Activated CD8-positive, alpha-beta T cell treated with anti-CD3 and anti-CD28 coated beads for 36 hours (primary cell): Measurements from ENCODE around the gene PTK7. TPM values are rescaled to one million over a fixed set of nuclear protein-coding genes. Genes with fewer than 3 reads are reported as not detected.
A peak's percentile ranks its signal among the peaks of the same experiment; 100 is the strongest.

Source experiments
- ATAC-seq: fragments of 200-7000 bp; cut with Tn5 transposase; one replicate; pipeline ENCODE4 v1.10.0; 2021; ENCODE audit warnings: mild to moderate bottlenecking, moderate library complexity
- CTCF ChIA-PET: fragments of 350-600 bp; sonication (Branson Sonifier 250); formaldehyde crosslinking; loops from one replicate; lab custom pipeline; 2021; ENCODE audit warnings: antibody characterized with exemption; lab: Charles Lee
- POLR2A ChIA-PET: fragments of 350-600 bp; sonication (Branson Sonifier 250); formaldehyde crosslinking; loops from one replicate; lab custom pipeline; 2021; ENCODE audit warnings: antibody characterized with exemption; lab: Charles Lee
- DNase-seq: peaks from one replicate; pipeline ENCODE4 v3.0.0-alpha.2; 2020
- H3K27ac Mint-ChIP-seq: one replicate; pipeline ENCODE4 v1.8.0; 2021; ENCODE audit warnings: mild to moderate bottlenecking, mixed read lengths
- H3K27me3 Mint-ChIP-seq: one replicate; pipeline ENCODE4 v1.8.0; 2021; ENCODE audit warnings: mixed read lengths
- H3K36me3 Mint-ChIP-seq: one replicate; pipeline ENCODE4 v1.8.0; 2021; ENCODE audit warnings: low read depth, mixed read lengths
- H3K4me1 Mint-ChIP-seq: one replicate; pipeline ENCODE4 v1.8.0; 2021; ENCODE audit warnings: low read depth, mixed read lengths
- H3K4me3 Mint-ChIP-seq: one replicate; pipeline ENCODE4 v1.8.0; 2021; ENCODE audit warnings: mild to moderate bottlenecking, moderate library complexity, mixed read lengths
- H3K9me3 Mint-ChIP-seq: one replicate; pipeline ENCODE4 v1.8.0; 2021; ENCODE audit warnings: mixed read lengths
- CTCF ChIP-seq: fragments of 200-600 bp; IDR thresholded peaks from one replicate; pipeline ENCODE4 v1.8.0; 2022; ENCODE audit warnings: antibody characterized with exemption, mild to moderate bottlenecking
- intact Hi-C: fragments of 100-400 bp; cut with micrococcal nuclease; formaldehyde crosslinking; loops from one replicate; pipeline ENCODE4 v1.10.0; 2022
- total RNA-seq, 2 experiments: library from RNA; stranded (reverse); gene quantifications; one replicate each; pipeline ENCODE4 v1.2.3, GENCODE V29; 2021

Gene PTK7
- total RNA-seq, 2 experiments from 2014 or later: 3.8 to 4.1 TPM

GRCh38 chr6:43052842-43053544 lies 23.1 kb upstream of the PTK7 start:
- peak overlapping the region; percentile 93 for H3K4me3 Mint-ChIP-seq
- H3K36me3 Mint-ChIP-seq: peaks cover 38% of the 10 kb centered on the region
- CTCF ChIA-PET: interaction anchor here (1.0 to 2.7 kb wide), 3 partner anchors 32 to 91 kb away, joined by 3 to 11 read pairs (median 6); partner anchors contain the start of gene RRP36
- no peak for TF ChIP-seq CTCF
- intact Hi-C loops: loop anchor here (10.0 kb wide), 1 partner anchor 148 kb away; no protein-coding TSS in a partner anchor
- POLR2A ChIA-PET: interaction anchor here (0.6 to 1.8 kb wide), 8 partner anchors 11 to 170 kb away, joined by 3 to 7 read pairs (median 3); partner anchors contain the start of gene PEX6
- ATAC-seq (peak; percentile 18), DNase-seq (peak; percentile 43)
- H3K27ac Mint-ChIP-seq: peak overlapping the region; percentile 96
- no peaks in the 10 kb centered on the region for H3K9me3 Mint-ChIP-seq
- H3K4me1 Mint-ChIP-seq: peaks cover 37% of the 10 kb centered on the region
- H3K27me3 Mint-ChIP-seq: no peaks in the 10 kb centered on the region

- peak; percentile 94 for DNase-seq
- Mint-ChIP-seq H3K27me3 (no peaks in the 10 kb centered on the region), H3K9me3 (no peaks in the 10 kb centered on the region), H3K4me3 (peak within 1 kb of the TSS; percentile 93), H3K36me3 (peaks cover 45% of the 10 kb centered on the region), H3K27ac (peak within 1 kb of the TSS; percentile 96), H3K4me1 (peaks cover 44% of the 10 kb centered on the region)
- ChIA-PET CTCF (interaction anchor here (1.0 to 3.1 kb wide), 5 partner anchors 12 to 90 kb away, joined by 3 to 21 read pairs (median 6); partner anchors contain the start of gene RRP36), POLR2A (interaction anchor here (0.6 to 1.7 kb wide), 11 partner anchors 13 to 133 kb away, joined by 3 to 7 read pairs (median 3); partner anchors contain the start of genes CNPY3, PEX6 and RRP36)
- no peak for TF ChIP-seq CTCF
- peak; percentile 99 for ATAC-seq
- intact Hi-C loops: loop anchor here (10.0 kb wide), 1 partner anchor 149 kb away; no protein-coding TSS in a partner anchor
Observed at GRCh38 chr6:43053545-43054205, 22.4 kb upstream of the PTK7 start, which contains the start of gene CUL7. Gene CUL7, minus strand, starts transcription at chr6:43053851. Its CDS starts 1,063 bp downstream, at chr6:43052788.

GRCh38 chr6:43054206-43054943 lies 21.7 kb upstream of the PTK7 start:
- TF ChIP-seq CTCF: no peak
- Mint-ChIP-seq H3K27me3 (no peaks in the 10 kb centered on the region), H3K36me3 (peaks cover 46% of the 10 kb centered on the region), H3K9me3 (no peaks in the 10 kb centered on the region), H3K4me1 (peaks cover 45% of the 10 kb centered on the region), H3K27ac (peak overlapping the region; percentile 96), H3K4me3 (peak overlapping the region; percentile 93)
- DNase-seq: no peak
- ATAC-seq: no peak
- intact Hi-C loops: loop anchor here (10.0 kb wide), 1 partner anchor 150 kb away; no protein-coding TSS in a partner anchor
- ChIA-PET CTCF (interaction anchor here (1.0 to 3.1 kb wide), 4 partner anchors 11 to 89 kb away, joined by 3 to 21 read pairs (median 6); partner anchors contain the start of gene RRP36), POLR2A (interaction anchor here (0.7 to 1.7 kb wide), 14 partner anchors 14 to 308 kb away, joined by 3 to 7 read pairs (median 3); partner anchors contain the start of genes CNPY3, PEX6, RRP36 and TBCC)

DNA sequence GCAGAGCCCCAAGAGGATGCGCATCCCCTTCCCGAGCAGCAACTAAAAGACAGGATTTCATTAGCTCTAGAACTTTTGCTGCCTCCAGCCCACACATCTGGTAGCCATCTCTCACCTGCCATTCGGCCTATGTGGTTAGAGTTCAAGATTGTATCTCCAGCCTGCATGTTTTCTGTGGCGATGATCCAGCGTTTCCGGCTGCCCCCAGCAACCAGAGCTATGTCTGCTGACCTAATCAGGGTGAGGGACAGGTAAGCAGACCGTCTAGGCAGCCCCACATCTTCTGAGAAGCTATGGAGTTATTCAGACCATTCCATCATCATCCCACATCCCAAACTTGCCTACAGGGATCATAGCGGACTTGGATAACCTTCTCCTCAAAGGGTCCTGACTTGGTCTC lies 20.1 kb upstream of the PTK7 start:
- intact Hi-C loops: loop anchor here (5.0 to 10.0 kb wide), 2 partner anchors 44 to 151 kb away; partner anchors contain the start of genes KLHDC3 and MEA1
- Mint-ChIP-seq H3K4me3 (no peak overlapping the region), H3K27me3 (no peaks in the 10 kb centered on the region), H3K36me3 (peaks cover 38% of the 10 kb centered on the region), H3K27ac (no peak overlapping the region), H3K4me1 (peaks cover 53% of the 10 kb centered on the region), H3K9me3 (no peaks in the 10 kb centered on the region)
- ChIA-PET POLR2A (interaction anchor here (1.2 to 1.4 kb wide), 2 partner anchors 42 to 43 kb away, joined by 3 read pairs; partner anchors contain the start of gene KLHDC3), CTCF (interaction anchor here (2.7 to 3.1 kb wide), 2 partner anchors 35 to 88 kb away, joined by 6 to 21 read pairs; partner anchors contain the start of gene RRP36)
- no peak for ATAC-seq
- no peak for TF ChIP-seq CTCF
- DNase-seq: no peak
